Progenitor cell of endocrine pancreas (in vitro differentiated cells): Measurements from ENCODE around the gene KCNK7. TPM values are rescaled to one million over a fixed set of nuclear protein-coding genes. Genes with fewer than 3 reads are reported as not detected.
"Not testable (repeated sequence)": the region's sequence is repeated elsewhere in the genome, so short reads cannot be mapped to it uniquely, and the experiment has no call there.

Experiments
- DNase-seq: peaks from one replicate; pipeline ENCODE4 v3.0.0; 2021; ENCODE audit warnings: low spot score; ENCODE audit not compliant: unreplicated experiment
- H3K27ac Mint-ChIP-seq: 2 replicates; pipeline ENCODE4 v1.8.0; 2021; ENCODE audit warnings: mild to moderate bottlenecking, moderate library complexity, mixed read lengths
- H3K27me3 Mint-ChIP-seq: 2 replicates; pipeline ENCODE4 v1.8.0; 2021; ENCODE audit warnings: mixed read lengths
- H3K36me3 Mint-ChIP-seq: 2 replicates; pipeline ENCODE4 v1.8.0; 2022; ENCODE audit warnings: mixed read lengths; ENCODE audit not compliant: insufficient read depth
- H3K4me1 Mint-ChIP-seq: 2 replicates; pipeline ENCODE4 v1.8.0; 2021; ENCODE audit warnings: low read depth, mixed read lengths
- H3K4me3 Mint-ChIP-seq: 2 replicates; pipeline ENCODE4 v1.8.0; 2021; ENCODE audit warnings: low read depth, mild to moderate bottlenecking, moderate library complexity, mixed read lengths
- H3K9me3 Mint-ChIP-seq: 2 replicates; pipeline ENCODE4 v1.8.0; 2021; ENCODE audit warnings: low read depth, mixed read lengths
- CTCF ChIP-seq: fragments of 200-600 bp; sonication (generic); IDR thresholded peaks from one replicate; pipeline ENCODE4 v1.5.0; 2021; ENCODE audit warnings: antibody characterized with exemption, mild to moderate bottlenecking; ENCODE audit not compliant: unreplicated experiment
- total RNA-seq: library from RNA; stranded (reverse); gene quantifications from 2 replicates; pipeline ENCODE4 v1.2.1, GENCODE V29; 2021

Gene KCNK7
- total RNA-seq, 1 donor from 2014 or later, result 1.7 TPM

GRCh38 chr11:65569164-65569972 lies 26.2 kb downstream of the KCNK7 start:
- no peaks in the 10 kb centered on the region for H3K27me3 Mint-ChIP-seq

GRCh38 chr11:65565624-65566453 lies 29.8 kb downstream of the KCNK7 start:
- Mint-ChIP-seq H3K36me3 (no peaks in the 10 kb centered on the region), H3K4me1 (peaks cover 20% of the 10 kb centered on the region), H3K4me3 (no peak overlapping the region)

More at GRCh38 chr11:65569164-65569972, 26.2 kb downstream of the KCNK7 start:
- TF ChIP-seq CTCF, result no peak
- Mint-ChIP-seq H3K4me1 (peaks cover 34% of the 10 kb centered on the region), H3K9me3 (no peaks in the 10 kb centered on the region), H3K27ac (peak overlapping the region; percentile 98), H3K4me3 (peak overlapping the region; percentile 98), H3K36me3 (no peaks in the 10 kb centered on the region)
- DNase-seq, result no peak

GRCh38 chr11:65564879-65565559 lies 30.6 kb downstream of the KCNK7 start:
- H3K36me3 Mint-ChIP-seq, DNase-seq, H3K27ac Mint-ChIP-seq, H3K4me3 Mint-ChIP-seq, H3K9me3 Mint-ChIP-seq: not testable (repeated sequence)
- Mint-ChIP-seq H3K27me3 (peaks cover 17% of the 10 kb centered on the region), H3K4me1 (peaks cover 21% of the 10 kb centered on the region)

More at GRCh38 chr11:65565624-65566453, 29.8 kb downstream of the KCNK7 start:
- no peak overlapping the region for H3K27ac Mint-ChIP-seq
- DNase-seq, result no peak
- H3K9me3 Mint-ChIP-seq, result no peaks in the 10 kb centered on the region
- TF ChIP-seq CTCF, result no peak
- H3K27me3 Mint-ChIP-seq, result peaks cover 8% of the 10 kb centered on the region

GRCh38 chr11:65563601-65564000 lies 32.0 kb downstream of the KCNK7 start:
- no peak overlapping the region for H3K27ac Mint-ChIP-seq
- no peaks in the 10 kb centered on the region for H3K9me3 Mint-ChIP-seq
- H3K27me3 Mint-ChIP-seq, result peaks cover 19% of the 10 kb centered on the region
- no peak for TF ChIP-seq CTCF
- no peaks in the 10 kb centered on the region for H3K36me3 Mint-ChIP-seq
- no peak overlapping the region for H3K4me3 Mint-ChIP-seq
- H3K4me1 Mint-ChIP-seq, result peaks cover 9% of the 10 kb centered on the region
- DNase-seq, result no peak

- no peak overlapping the region for H3K27ac Mint-ChIP-seq
- no peak for DNase-seq
- TF ChIP-seq CTCF, result no peak
- H3K4me1 Mint-ChIP-seq, result peaks cover 6% of the 10 kb centered on the region
- H3K9me3 Mint-ChIP-seq, result no peaks in the 10 kb centered on the region
- H3K27me3 Mint-ChIP-seq, result peaks cover 19% of the 10 kb centered on the region
- H3K36me3 Mint-ChIP-seq, result no peaks in the 10 kb centered on the region
- no peak overlapping the region for H3K4me3 Mint-ChIP-seq
Observed at GRCh38 chr11:65562788-65563187, 32.8 kb downstream of the KCNK7 start.
